RWPE1 (cell line): ENCODE results near the gene SBNO2.

Experiments
- CTCF ChIA-PET: fragments of 350-600 bp; sonication (Branson Sonifier 250); formaldehyde crosslinking; extraction: SDS; loops from one replicate; lab custom pipeline; 2021; lab: Yijun Ruan, JAX
- POLR2A ChIA-PET: fragments of 400-600 bp; formaldehyde crosslinking; extraction: SDS; loops from one replicate; lab custom pipeline; 2020; ENCODE audit warnings: antibody characterized with exemption; ENCODE audit not compliant: low non-redundant PET; lab: Yijun Ruan, JAX
- DNase-seq: peaks from one replicate; pipeline ENCODE4 v3.0.0; 2012; ENCODE audit warnings: low spot score
- H3K27ac ChIP-seq: fragments of 450-650 bp; 2 replicates; pipeline ENCODE4 v1.5.1; 2017
- TF ChIP-seq, protein P1 (sequence below): fragments of 450-650 bp; conservative IDR thresholded peaks from 2 replicates; pipeline ENCODE4 v1.5.1; 2017; ENCODE audit warnings: low read depth, mild to moderate bottlenecking

The SBNO2 gene

DNA sequence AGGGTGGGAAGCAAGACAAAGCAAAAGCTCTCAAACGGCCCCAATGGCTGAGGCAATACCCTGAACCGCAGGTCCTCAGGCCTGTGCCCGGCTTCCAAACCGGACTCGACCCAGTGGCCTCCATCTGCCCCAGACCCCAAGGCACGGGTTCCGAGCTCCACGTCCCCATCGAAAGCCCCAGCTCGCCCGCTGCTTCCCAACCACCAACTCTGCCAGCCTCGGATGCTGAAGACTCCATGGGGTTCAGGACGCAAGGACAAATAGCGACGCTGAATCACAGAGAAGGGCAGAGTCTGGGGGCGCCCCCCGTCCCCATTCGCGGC is 79.5 kb downstream of the SBNO2 start:
- H3K27ac ChIP-seq = peak overlapping the region; percentile 79
- CTCF ChIA-PET = no interaction called here
- POLR2A ChIA-PET = no interaction called here

GRCh38 chr19:1093811-1094553 is 80.1 kb downstream of the SBNO2 start:
- TF ChIP-seq, protein P1, sequence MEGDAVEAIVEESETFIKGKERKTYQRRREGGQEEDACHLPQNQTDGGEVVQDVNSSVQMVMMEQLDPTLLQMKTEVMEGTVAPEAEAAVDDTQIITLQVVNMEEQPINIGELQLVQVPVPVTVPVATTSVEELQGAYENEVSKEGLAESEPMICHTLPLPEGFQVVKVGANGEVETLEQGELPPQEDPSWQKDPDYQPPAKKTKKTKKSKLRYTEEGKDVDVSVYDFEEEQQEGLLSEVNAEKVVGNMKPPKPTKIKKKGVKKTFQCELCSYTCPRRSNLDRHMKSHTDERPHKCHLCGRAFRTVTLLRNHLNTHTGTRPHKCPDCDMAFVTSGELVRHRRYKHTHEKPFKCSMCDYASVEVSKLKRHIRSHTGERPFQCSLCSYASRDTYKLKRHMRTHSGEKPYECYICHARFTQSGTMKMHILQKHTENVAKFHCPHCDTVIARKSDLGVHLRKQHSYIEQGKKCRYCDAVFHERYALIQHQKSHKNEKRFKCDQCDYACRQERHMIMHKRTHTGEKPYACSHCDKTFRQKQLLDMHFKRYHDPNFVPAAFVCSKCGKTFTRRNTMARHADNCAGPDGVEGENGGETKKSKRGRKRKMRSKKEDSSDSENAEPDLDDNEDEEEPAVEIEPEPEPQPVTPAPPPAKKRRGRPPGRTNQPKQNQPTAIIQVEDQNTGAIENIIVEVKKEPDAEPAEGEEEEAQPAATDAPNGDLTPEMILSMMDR = no peak
- no peak for DNase-seq
- ChIA-PET POLR2A (no interaction called here), CTCF (interaction anchor here (0.6 kb wide), 1 partner anchor 17 kb away, joined by 9 read pairs; no protein-coding TSS in a partner anchor)
- peak overlapping the region; percentile 79 for H3K27ac ChIP-seq

More for the DNA sequence above, 79.5 kb downstream of the SBNO2 start:
- TF ChIP-seq, protein P1 = no peak
- DNase-seq = no peak

- no peak for DNase-seq
- H3K27ac ChIP-seq = peak overlapping the region; percentile 79
- ChIA-PET POLR2A (no interaction called here), CTCF (no interaction called here)
- TF ChIP-seq, protein P1 = no peak
Measured at GRCh38 chr19:1093330-1093729, 80.7 kb downstream of the SBNO2 start.

DNA sequence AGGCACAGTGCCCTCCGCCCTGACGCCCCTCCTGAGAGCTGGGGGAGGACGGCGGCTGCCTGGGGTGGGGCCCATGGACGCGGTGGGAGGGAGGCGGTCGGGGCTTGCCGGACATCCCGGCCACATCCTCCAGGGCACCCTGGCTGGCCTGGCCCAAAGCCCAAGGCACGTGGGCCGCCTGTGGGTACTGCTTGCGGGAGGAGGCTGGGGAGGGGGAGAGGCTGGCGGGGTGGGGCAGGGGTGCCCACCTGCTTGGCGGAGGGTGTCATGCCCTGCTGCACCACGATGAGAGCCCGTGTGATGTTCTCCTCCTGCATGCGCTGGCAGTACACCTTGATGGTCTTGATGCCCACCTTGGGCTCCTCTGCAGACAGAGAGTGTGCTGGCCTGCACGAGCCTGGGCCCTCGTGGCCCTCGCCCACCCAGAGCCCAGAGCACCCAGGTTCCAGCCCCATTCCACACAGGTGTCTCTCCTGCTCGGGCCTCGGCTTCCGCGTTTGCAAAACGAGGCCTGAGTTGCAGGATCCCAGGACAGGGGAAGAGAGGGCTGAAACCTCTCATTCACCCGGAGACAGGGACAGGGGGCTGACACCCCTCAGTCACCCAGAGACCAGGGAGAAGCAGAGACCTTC is 82.4 kb downstream of the SBNO2 start:
- TF ChIP-seq, protein P1 = no peak
- DNase-seq = no peak
- CTCF ChIA-PET = interaction anchor here (0.7 kb wide), 1 partner anchor 175 kb away, joined by 5 read pairs; no protein-coding TSS in a partner anchor
- POLR2A ChIA-PET = interaction anchor here (0.6 kb wide), 1 partner anchor 55 kb away, joined by 3 read pairs; no protein-coding TSS in a partner anchor
- H3K27ac ChIP-seq = peak overlapping the region; percentile 79; the same call in 1 of the 2 replicates

GRCh38 chr19:1090731-1091543 is 83.1 kb downstream of the SBNO2 start:
- DNase-seq = no peak
- ChIA-PET CTCF (interaction anchor here (0.9 kb wide), 1 partner anchor 23 kb away, joined by 6 read pairs; no protein-coding TSS in a partner anchor), POLR2A (interaction anchor here (0.6 to 1.0 kb wide), 2 partner anchors 56 to 62 kb away, joined by 3 to 8 read pairs; no protein-coding TSS in a partner anchor)
- TF ChIP-seq, protein P1 = no peak
- peak overlapping the region; percentile 79; the same call in 1 of the 2 replicates for H3K27ac ChIP-seq

- 0 out of 2 replicates have a peak overlapping the region, but pooled peaks have one; percentile 79 for H3K27ac ChIP-seq
- POLR2A ChIA-PET = interaction anchor here (0.7 to 1.0 kb wide), 2 partner anchors 13 to 61 kb away, joined by 6 to 8 read pairs; no protein-coding TSS in a partner anchor
- TF ChIP-seq, protein P1 = no peak
- no peak for DNase-seq
- CTCF ChIA-PET = interaction anchor here (0.9 kb wide), 1 partner anchor 24 kb away, joined by 6 read pairs; no protein-coding TSS in a partner anchor
Measured at GRCh38 chr19:1089891-1090290, 84.2 kb downstream of the SBNO2 start.
